Endothelial cell of umbilical vein (primary cell): ENCODE data around the gene EYS.

Experiments
- CTCF ChIP-seq, 2 donors: IDR thresholded peaks; 1 replicate in 1 of 2; 2 replicates in 1 of 2; pipeline ENCODE4 v1.5.1; 2011; ENCODE audit warnings: low read length in 2 of 2, mild to moderate bottlenecking in 2 of 2, moderate library complexity in 2 of 2, control low read depth in 1 of 2, inconsistent platforms in 1 of 2, low read depth in 1 of 2; ENCODE audit not compliant: insufficient read depth in 1 of 2; ENCODE audit errors: extremely low read depth in 1 of 2
- EZH2 ChIP-seq: IDR thresholded peaks from 2 replicates; pipeline ENCODE4 v1.6.1; 2012; ENCODE audit warnings: borderline replicate concordance, low read depth, mild to moderate bottlenecking, moderate library complexity, low read length, inconsistent platforms; ENCODE audit not compliant: severe bottlenecking
- POLR2AphosphoS5 ChIP-seq: IDR thresholded peaks from 2 replicates; pipeline ENCODE4 v1.6.1; 2012; ENCODE audit warnings: low read depth, mild to moderate bottlenecking, control low read depth, low read length, moderate library complexity; ENCODE audit not compliant: insufficient read depth

- no peak for TF ChIP-seq CTCF (IDR thresholded peaks at IDR 0.05; ENCODE audit: extremely low read depth in 1 of 2, insufficient read depth in 1 of 2, low read depth in 1 of 2, low read length in 2 of 2)
- TF ChIP-seq POLR2AphosphoS5, result no peak
- TF ChIP-seq EZH2, result no peak
Measured at GRCh38 chr6:64789476-64789875, 917.5 kb downstream of the EYS start.
